Fibroblast of the aortic adventitia (primary cell): Measurements from ENCODE around the gene ZNF664. TPM values are rescaled to one million over a fixed set of nuclear protein-coding genes. Genes with fewer than 3 reads are reported as not detected.
A peak's percentile ranks its signal among the peaks of the same experiment; 100 is the strongest.

Experiments used
- DNase-seq: peaks from one replicate; pipeline ENCODE4 v3.0.0-alpha.2; 2010; ENCODE audit warnings: low read depth
- H3K4me3 ChIP-seq: 2 replicates; pipeline ENCODE4 v1.5.1; 2011; ENCODE audit warnings: low read depth, mild to moderate bottlenecking, control low read depth, low read length, moderate library complexity
- CTCF ChIP-seq: IDR thresholded peaks from 2 replicates; pipeline ENCODE4 v1.5.1; 2011; ENCODE audit warnings: mild to moderate bottlenecking, low read length, control low read depth, inconsistent platforms; ENCODE audit not compliant: insufficient read depth
- total RNA-seq: library from RNA; depleted of rRNA; stranded (reverse); fragments of >200 nt; gene quantifications from 2 replicates; pipeline ENCODE4 v1.2.3, GENCODE V29; 2012; ENCODE audit warnings: low replicate concordance

ZNF664 gene
- total RNA-seq, 1 donor: 73.3 TPM

- peak; percentile 91 for DNase-seq
- no peak overlapping the region for H3K4me3 ChIP-seq
- no peak for TF ChIP-seq CTCF
Measured at GRCh38 chr12:124030510-124030909, 57.5 kb downstream of the ZNF664 start.

GRCh38 chr12:124031058-124031457 lies 58.0 kb downstream of the ZNF664 start:
- H3K4me3 ChIP-seq: no peak overlapping the region
- peak; percentile 26 for DNase-seq
- TF ChIP-seq CTCF: no peak

- no peak overlapping the region for H3K4me3 ChIP-seq
- peak; percentile 93 for TF ChIP-seq CTCF
- DNase-seq: peak; percentile 81
Measured at GRCh38 chr12:124032265-124032886, 59.4 kb downstream of the ZNF664 start.

GRCh38 chr12:124033859-124034258 lies 60.8 kb downstream of the ZNF664 start:
- DNase-seq: no peak
- H3K4me3 ChIP-seq: no peak overlapping the region
- no peak for TF ChIP-seq CTCF

- no peak for TF ChIP-seq CTCF
- no peak overlapping the region for H3K4me3 ChIP-seq
- no peak for DNase-seq
Measured at GRCh38 chr12:124034297-124034696, 61.3 kb downstream of the ZNF664 start.

GRCh38 chr12:124035163-124035562 lies 62.1 kb downstream of the ZNF664 start:
- H3K4me3 ChIP-seq: no peak overlapping the region
- no peak for TF ChIP-seq CTCF
- no peak for DNase-seq

- TF ChIP-seq CTCF: no peak
- H3K4me3 ChIP-seq: no peak overlapping the region
- DNase-seq: no peak
Measured at GRCh38 chr12:124036171-124036598, 63.2 kb downstream of the ZNF664 start.
